Smooth muscle cell (in vitro differentiated cells): ENCODE results near the gene CBX5. TPM values are rescaled to one million over a fixed set of nuclear protein-coding genes. Genes with fewer than 3 reads are reported as not detected.

Experiments
- DNase-seq: peaks from one replicate; lab custom pipeline; 2025; ENCODE audit not compliant: unreplicated experiment; lab: John Stamatoyannopoulos, UW
- H2AFZ ChIP-seq: fragments of 200-600 bp; sonication (generic); 2 replicates; pipeline ENCODE4 v1.6.0; 2016; ENCODE audit warnings: antibody characterized with exemption, low read depth, mild to moderate bottlenecking
- H3F3A ChIP-seq: fragments of 200-600 bp; sonication (generic); 2 replicates; pipeline ENCODE4 v1.6.0; 2017; ENCODE audit warnings: antibody characterized with exemption, low read depth
- H3K27ac ChIP-seq: fragments of 200-600 bp; sonication (generic); 2 replicates; pipeline ENCODE4 v1.5.1; 2016; ENCODE audit warnings: low read depth, mild to moderate bottlenecking
- H3K27me3 ChIP-seq: fragments of 200-600 bp; sonication (generic); 2 replicates; pipeline ENCODE4 v1.6.1; 2016; ENCODE audit warnings: low read depth, mild to moderate bottlenecking
- H3K36me3 ChIP-seq: fragments of 200-600 bp; sonication (generic); 2 replicates; pipeline ENCODE4 v1.5.1; 2016; ENCODE audit warnings: low read depth
- H3K4me1 ChIP-seq: fragments of 200-600 bp; sonication (generic); 2 replicates; pipeline ENCODE4 v1.5.1; 2016; ENCODE audit warnings: low read depth
- H3K4me2 ChIP-seq: fragments of 200-600 bp; sonication (generic); 2 replicates; pipeline ENCODE4 v1.6.0; 2016; ENCODE audit warnings: mild to moderate bottlenecking
- H3K4me3 ChIP-seq: fragments of 200-600 bp; sonication (generic); 2 replicates; pipeline ENCODE4 v1.5.1; 2016; ENCODE audit warnings: mild to moderate bottlenecking
- H3K79me2 ChIP-seq: fragments of 200-600 bp; sonication (generic); 2 replicates; pipeline ENCODE4 v1.6.0; 2016; ENCODE audit warnings: low read depth, mild to moderate bottlenecking
- H3K9ac ChIP-seq: fragments of 200-600 bp; sonication (generic); 2 replicates; pipeline ENCODE4 v1.6.0; 2016; ENCODE audit warnings: low read depth
- H3K9me3 ChIP-seq: fragments of 200-600 bp; sonication (generic); replicated peaks from 2 replicates; pipeline ENCODE4 v1.5.1; 2016; ENCODE audit warnings: low read depth
- H4K20me1 ChIP-seq: fragments of 200-600 bp; sonication (generic); 2 replicates; pipeline ENCODE4 v1.6.0; 2016; ENCODE audit warnings: low read depth
- CTCF ChIP-seq: fragments of 200-600 bp; sonication (generic); IDR thresholded peaks from 2 replicates; pipeline ENCODE4 v1.5.1; 2017; ENCODE audit warnings: borderline replicate concordance, mild to moderate bottlenecking, antibody characterized with exemption; ENCODE audit not compliant: insufficient read depth, poor library complexity, severe bottlenecking
- WGBS: methylation state at CpG from one replicate; pipeline ENCODE4 v1.1.7; 2016; ENCODE audit warnings: low lambda C conversion rate; 5-methylcytosine and 5-hydroxymethylcytosine counted together
- polyA plus RNA-seq: library from polyadenylated mRNA; unstranded; fragments of >200 nt; fragmentation: Nextera tagmentation; extraction: Ambion mirVana; gene quantifications from 2 replicates; pipeline ENCODE4 v1.2.1, GENCODE V29; 2016
- total RNA-seq: library from RNA; depleted of rRNA; stranded (reverse); fragments of >200 nt; gene quantifications from 2 replicates; pipeline ENCODE4 v1.2.3, GENCODE V29; 2014

The CBX5 gene
- total and polyA plus RNA-seq, 2 experiments from 2014 or later: 26.1 to 67.4 TPM

- Histone ChIP-seq H3K27me3 (peaks cover 8% of the 10 kb centered on the region), H3K4me3 (no peak overlapping the region), H4K20me1 (no peaks in the 10 kb centered on the region), H3K4me2 (no peak overlapping the region), H2AFZ (peak overlapping the region; percentile 54), H3K4me1 (peaks cover 9% of the 10 kb centered on the region), H3K9me3 (no peaks in the 10 kb centered on the region), H3F3A (peaks cover 3% of the 10 kb centered on the region), H3K36me3 (no peaks in the 10 kb centered on the region), H3K27ac (no peak overlapping the region), H3K9ac (no peak overlapping the region), H3K79me2 (no peaks in the 10 kb centered on the region)
- 51% methylated on average over 8 of the region's 8 CpGs for WGBS
- TF ChIP-seq CTCF: peak; percentile 74
- DNase-seq: peak; percentile 29
These were observed 59.8 kb downstream of the CBX5 start for GRCh38 chr12:54220092-54220557.

GRCh38 chr12:54217774-54218241 is 62.1 kb downstream of the CBX5 start:
- Histone ChIP-seq H3K79me2 (no peaks in the 10 kb centered on the region), H3F3A (peaks cover 3% of the 10 kb centered on the region), H3K9ac (peak overlapping the region; percentile 33), H3K9me3 (no peaks in the 10 kb centered on the region), H2AFZ (peak overlapping the region; percentile 83), H3K4me1 (peaks cover 9% of the 10 kb centered on the region), H3K27me3 (peaks cover 9% of the 10 kb centered on the region), H3K4me3 (peak overlapping the region; percentile 47), H3K36me3 (no peaks in the 10 kb centered on the region), H3K27ac (no peak overlapping the region), H3K4me2 (peak overlapping the region; percentile 95), H4K20me1 (no peaks in the 10 kb centered on the region)
- TF ChIP-seq CTCF: no peak
- WGBS: 6% methylated on average over 37 of the region's 39 CpGs
- DNase-seq: peak; percentile 16

- peak; percentile 20 for DNase-seq
- no peaks in the 10 kb centered on the region for H4K20me1 ChIP-seq
- H3K4me1 ChIP-seq: peaks cover 9% of the 10 kb centered on the region
- H3K27me3 ChIP-seq: peaks cover 13% of the 10 kb centered on the region
- TF ChIP-seq CTCF: peak; percentile 72
- H3K9ac ChIP-seq: peak overlapping the region; percentile 33
- H3K4me3 ChIP-seq: peak overlapping the region; percentile 47
- H2AFZ ChIP-seq: peak overlapping the region; percentile 83
- no peak overlapping the region for H3K27ac ChIP-seq
- 7% methylated on average over 26 of the region's 34 CpGs for WGBS
- no peaks in the 10 kb centered on the region for H3K9me3 ChIP-seq
- H3K4me2 ChIP-seq: peak overlapping the region; percentile 95
- H3K36me3 ChIP-seq: no peaks in the 10 kb centered on the region
- H3F3A ChIP-seq: no peaks in the 10 kb centered on the region
- no peaks in the 10 kb centered on the region for H3K79me2 ChIP-seq
These were observed 62.9 kb downstream of the CBX5 start for GRCh38 chr12:54216797-54217661.
